ENCODE data around the gene RHOB.

DNA sequence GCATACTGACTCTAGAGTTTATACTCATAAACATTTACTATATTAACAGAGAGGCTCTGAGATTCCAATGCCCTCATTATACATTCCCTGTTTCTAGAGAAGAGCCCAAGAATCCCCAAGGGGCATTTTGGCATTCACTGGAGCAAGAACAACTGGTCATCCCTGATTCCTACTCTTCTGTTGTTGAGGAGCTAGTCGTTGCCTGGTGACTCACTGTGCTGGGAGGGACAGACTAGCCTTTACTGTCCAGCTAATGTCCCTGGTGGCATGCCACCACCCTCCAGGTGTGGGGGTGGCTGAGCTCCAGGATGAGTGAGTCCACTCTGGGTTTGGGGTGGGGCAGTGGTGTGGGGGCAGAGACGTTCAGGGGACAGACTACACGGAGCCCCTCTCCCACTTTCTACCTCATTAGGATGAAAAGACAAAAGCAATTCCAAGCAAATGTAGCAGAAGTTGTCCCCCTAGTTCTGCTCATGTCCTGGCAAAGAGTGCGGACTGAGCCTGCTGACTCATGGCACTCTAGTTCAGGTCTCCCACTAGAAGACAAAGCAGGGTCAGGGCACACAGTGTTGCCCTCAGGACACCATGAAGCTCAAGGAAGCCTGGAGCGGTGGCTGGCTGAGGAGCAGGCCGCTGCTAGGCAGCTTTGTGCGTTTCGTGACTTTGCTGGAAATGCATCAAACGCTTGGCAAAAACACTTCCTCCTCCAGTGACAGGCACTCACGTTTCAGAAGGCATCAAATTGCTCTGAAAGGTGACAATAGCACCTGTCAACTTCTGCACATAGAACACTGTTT lies 49.4 kb downstream of the RHOB start:
- TF ChIP-seq CTCF (IDR thresholded peaks at IDR 0.05) (no peak), EZH2 (IDR thresholded peaks at IDR 0.05; ENCODE audit: borderline replicate concordance, insufficient read depth, low read depth, low read length, poor library complexity, severe bottlenecking) (no peak)
